PFSK-1 (cell line): Measurements from ENCODE around the gene LYPD5.

ENCODE experiments used
- FOXP2 ChIP-seq: optimal IDR thresholded peaks from 2 replicates; pipeline ENCODE3; 2011; ENCODE audit warnings: borderline replicate concordance, control low read depth, inconsistent platforms; ENCODE audit not compliant: insufficient read depth; ENCODE audit errors: extremely low read length, extremely low read depth
- POLR2AphosphoS5 ChIP-seq: IDR thresholded peaks from 2 replicates; pipeline ENCODE4 v1.6.1; 2012; ENCODE audit warnings: low read depth, mild to moderate bottlenecking, control low read depth, low read length, moderate library complexity
- REST ChIP-seq, 2 experiments: IDR thresholded peaks; 2 replicates each; pipeline versions ENCODE4 v1.6.1 to v1.8.0; 2011 to 2012; ENCODE audit warnings: low read depth in 2 of 2, low read length in 2 of 2, control low read depth in 1 of 2, inconsistent platforms in 1 of 2, mild to moderate bottlenecking in 1 of 2, moderate library complexity in 1 of 2; ENCODE audit not compliant: insufficient read depth in 1 of 2
- SIN3A ChIP-seq: IDR thresholded peaks from 2 replicates; pipeline ENCODE4 v1.6.1; 2012; ENCODE audit warnings: mild to moderate bottlenecking, low read length, moderate library complexity, borderline replicate concordance; ENCODE audit not compliant: insufficient read depth
- TAF1 ChIP-seq: IDR thresholded peaks from 2 replicates; pipeline ENCODE4 v1.6.1; 2012; ENCODE audit warnings: low read length, control low read depth, borderline replicate concordance; ENCODE audit not compliant: insufficient read depth

The LYPD5 gene

GRCh38 chr19:43775299-43775890 lies 26.9 kb downstream of the LYPD5 start:
- TF ChIP-seq FOXP2 (no peak), REST (IDR thresholded peaks at IDR 0.05; ENCODE audit: insufficient read depth in 1 of 2, low read depth in 2 of 2, low read length in 2 of 2) (no peak), SIN3A (no peak), TAF1 (no peak), POLR2AphosphoS5 (no peak)

- TF ChIP-seq TAF1 (no peak), REST (IDR thresholded peaks at IDR 0.05; ENCODE audit: insufficient read depth in 1 of 2, low read depth in 2 of 2, low read length in 2 of 2) (no peak), SIN3A (no peak), FOXP2 (no peak), POLR2AphosphoS5 (no peak)
Observed at GRCh38 chr19:43774103-43774939, 27.9 kb downstream of the LYPD5 start.

- no peak for TF ChIP-seq SIN3A
- no peak for TF ChIP-seq REST (IDR thresholded peaks at IDR 0.05; ENCODE audit: insufficient read depth in 1 of 2, low read depth in 2 of 2, low read length in 2 of 2)
- no peak for TF ChIP-seq POLR2AphosphoS5
- TF ChIP-seq FOXP2: no peak
- no peak for TF ChIP-seq TAF1
Observed at GRCh38 chr19:43773725-43774102, 28.5 kb downstream of the LYPD5 start.

GRCh38 chr19:43769256-43769655 lies 33.0 kb downstream of the LYPD5 start:
- no peak for TF ChIP-seq SIN3A
- TF ChIP-seq TAF1: no peak
- no peak for TF ChIP-seq REST (IDR thresholded peaks at IDR 0.05; ENCODE audit: insufficient read depth in 1 of 2, low read depth in 2 of 2, low read length in 2 of 2)
- no peak for TF ChIP-seq POLR2AphosphoS5
- no peak for TF ChIP-seq FOXP2
